Nephron progenitor cell (in vitro differentiated cells): ENCODE data around the gene AK8.

ENCODE experiments used
- DNase-seq: peaks from one replicate; pipeline ENCODE4 v3.0.0; 2021
- H3K27ac Mint-ChIP-seq: 2 replicates; pipeline ENCODE4 v1.8.0; 2021; ENCODE audit warnings: mild to moderate bottlenecking, moderate library complexity, mixed read lengths
- H3K27me3 Mint-ChIP-seq: 2 replicates; pipeline ENCODE4 v1.8.0; 2021; ENCODE audit warnings: mild to moderate bottlenecking, low read depth, mixed read lengths; ENCODE audit not compliant: poor library complexity
- H3K36me3 Mint-ChIP-seq: 2 replicates; pipeline ENCODE4 v1.8.0; 2021; ENCODE audit warnings: low read depth, mixed read lengths
- H3K4me1 Mint-ChIP-seq: 2 replicates; pipeline ENCODE4 v1.8.0; 2021; ENCODE audit warnings: mixed read lengths
- H3K4me3 Mint-ChIP-seq: 2 replicates; pipeline ENCODE4 v1.8.0; 2021; ENCODE audit warnings: mild to moderate bottlenecking, moderate library complexity, mixed read lengths
- H3K9me3 Mint-ChIP-seq: 2 replicates; pipeline ENCODE4 v1.8.0; 2021; ENCODE audit warnings: mild to moderate bottlenecking, moderate library complexity, mixed read lengths
- CTCF ChIP-seq: fragments of 200-600 bp; sonication (generic); IDR thresholded peaks from 2 replicates; pipeline ENCODE4 v1.5.0; 2021; ENCODE audit warnings: antibody characterized with exemption

The AK8 gene

DNA sequence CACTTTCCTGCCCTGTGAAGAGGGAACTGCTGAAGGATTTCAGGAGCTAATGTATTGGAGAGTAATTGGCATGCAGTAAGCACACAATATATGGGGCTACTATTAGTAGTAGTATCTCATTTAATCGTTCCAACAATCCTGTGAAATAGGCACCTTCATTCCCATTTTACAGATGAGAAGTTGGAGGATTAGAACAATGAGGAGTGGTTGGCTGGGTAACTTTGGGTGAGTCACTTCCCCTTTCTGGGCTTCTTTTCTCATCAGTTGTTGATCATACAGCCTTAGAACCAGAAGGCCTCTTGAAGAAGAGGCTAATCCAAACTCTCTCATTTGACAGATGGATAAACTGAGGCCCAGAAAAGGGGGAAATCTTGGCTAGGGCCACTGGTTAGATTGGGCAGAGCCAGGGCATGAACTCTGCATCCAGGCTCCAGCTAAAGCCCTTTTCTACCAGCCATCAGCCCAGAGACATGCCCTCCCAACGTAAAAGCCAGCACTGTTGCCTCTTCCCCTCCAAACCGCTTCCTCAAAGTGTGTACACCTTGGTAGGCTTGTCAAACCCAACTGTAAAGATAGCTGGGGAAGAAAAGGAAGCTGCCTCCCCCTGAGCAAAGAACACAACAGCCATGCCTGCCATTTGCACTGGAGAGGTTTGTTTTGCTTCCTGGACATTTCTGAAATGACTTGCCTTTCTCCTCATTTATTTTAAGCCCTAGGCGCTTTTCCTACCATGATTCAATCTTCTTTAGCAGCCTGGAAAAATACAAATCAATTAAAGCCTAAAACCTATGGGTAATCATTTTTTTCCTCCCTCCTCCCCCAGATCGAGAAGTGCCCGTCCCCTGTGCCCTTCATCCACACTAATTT, 1.6 kb upstream of the AK8 start:
- Mint-ChIP-seq H3K4me3 (peak overlapping the region; percentile 83), H3K27ac (peak overlapping the region; percentile 50), H3K36me3 (no peaks in the 10 kb centered on the region), H3K27me3 (peaks cover 26% of the 10 kb centered on the region), H3K9me3 (no peaks in the 10 kb centered on the region), H3K4me1 (peaks cover 28% of the 10 kb centered on the region)
- no peak for TF ChIP-seq CTCF
- no peak for DNase-seq

DNA sequence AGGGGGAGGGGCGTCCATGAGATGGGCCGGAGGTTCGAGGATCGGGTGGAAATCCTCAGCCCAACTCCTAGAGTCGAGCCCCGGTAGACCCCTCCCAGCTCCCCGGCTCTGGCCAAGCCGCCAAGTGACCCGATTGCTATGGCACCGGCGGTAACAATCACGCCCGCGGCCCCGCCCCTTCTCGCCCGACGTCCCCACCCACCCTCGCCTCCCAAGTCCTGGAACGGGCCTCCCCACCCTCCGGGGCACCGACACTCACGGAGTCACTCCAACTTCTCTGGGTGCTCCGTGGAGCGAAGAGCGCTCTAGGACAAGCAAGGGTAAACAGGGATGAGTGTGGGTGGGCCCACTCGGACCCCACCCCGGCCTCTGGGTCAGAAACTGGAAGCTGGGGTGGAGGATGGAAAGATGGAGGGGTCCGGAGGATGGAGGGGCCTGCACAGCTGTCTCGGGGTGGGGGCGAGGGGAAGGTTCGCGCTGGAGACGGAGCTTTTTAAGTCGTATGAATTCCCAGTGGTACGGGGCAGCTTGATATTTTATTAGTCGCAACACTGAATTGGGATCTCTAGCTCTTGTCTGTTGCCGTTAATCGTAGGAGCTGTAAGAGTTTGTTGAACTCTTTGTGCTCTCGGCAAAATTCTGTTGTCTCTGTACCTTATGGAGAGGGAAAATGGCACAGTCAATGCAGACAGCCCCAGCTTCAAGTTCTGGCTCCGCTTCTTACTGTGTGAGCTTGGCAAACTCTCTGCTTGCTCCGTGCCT, 792 bp upstream of the AK8 start, which contains the start of gene SPACA9:
SPACA9 (plus strand) TSS at position 204 of the 762 bp plus-strand sequence. CDS start 5,050 bp downstream, outside the sequence.
- Mint-ChIP-seq H3K27ac (peak within 1 kb of the TSS; percentile 32), H3K4me3 (peak within 1 kb of the TSS; percentile 83), H3K4me1 (peaks cover 28% of the 10 kb centered on the region), H3K9me3 (no peaks in the 10 kb centered on the region), H3K27me3 (peaks cover 29% of the 10 kb centered on the region), H3K36me3 (no peaks in the 10 kb centered on the region)
- DNase-seq: peak; percentile 68
- TF ChIP-seq CTCF: no peak

GRCh38 chr9:132877458-132877823, 643 bp downstream of the AK8 start:
- no peak for DNase-seq
- Mint-ChIP-seq H3K4me3 (peak overlapping the region; percentile 83), H3K9me3 (no peaks in the 10 kb centered on the region), H3K27ac (no peak overlapping the region), H3K4me1 (peaks cover 17% of the 10 kb centered on the region), H3K36me3 (no peaks in the 10 kb centered on the region), H3K27me3 (peaks cover 39% of the 10 kb centered on the region)
- no peak for TF ChIP-seq CTCF

GRCh38 chr9:132876849-132877248, 1.2 kb downstream of the AK8 start:
- TF ChIP-seq CTCF: no peak
- Mint-ChIP-seq H3K27ac (no peak overlapping the region), H3K4me3 (peak overlapping the region; percentile 83), H3K36me3 (no peaks in the 10 kb centered on the region), H3K27me3 (peaks cover 39% of the 10 kb centered on the region), H3K9me3 (no peaks in the 10 kb centered on the region), H3K4me1 (peaks cover 13% of the 10 kb centered on the region)
- DNase-seq: no peak

GRCh38 chr9:132875159-132875558, 2.9 kb downstream of the AK8 start:
- peaks cover 11% of the 10 kb centered on the region for H3K4me1 Mint-ChIP-seq
- H3K36me3 Mint-ChIP-seq: no peaks in the 10 kb centered on the region
- H3K27me3 Mint-ChIP-seq: peaks cover 36% of the 10 kb centered on the region
- no peaks in the 10 kb centered on the region for H3K9me3 Mint-ChIP-seq
- no peak overlapping the region for H3K4me3 Mint-ChIP-seq
- no peak for TF ChIP-seq CTCF
- H3K27ac Mint-ChIP-seq: no peak overlapping the region
- DNase-seq: no peak
